WTC11 (cell line): ENCODE measurements around the gene TRIM46. TPM values are rescaled to one million over a fixed set of nuclear protein-coding genes. Genes with fewer than 3 reads are reported as not detected.
"Not testable (repeated sequence)": the region's sequence is repeated elsewhere in the genome, so short reads cannot be mapped to it uniquely, and the experiment has no call there.

Source experiments
- ATAC-seq: fragments of 200-7000 bp; cut with Tn5 transposase; 2 replicates; pipeline ENCODE4 v1.10.0; 2021; ENCODE audit warnings: mild to moderate bottlenecking, moderate library complexity
- CTCF ChIA-PET: fragments of 300-600 bp; sonication (Branson Sonifier 250); formaldehyde crosslinking; loops from one replicate; lab custom pipeline; 2021; ENCODE audit warnings: antibody characterized with exemption; lab: Charles Lee
- POLR2A ChIA-PET: fragments of 350-600 bp; sonication (Branson Sonifier 250); formaldehyde crosslinking; loops from one replicate; lab custom pipeline; 2021; ENCODE audit warnings: antibody characterized with exemption; lab: Charles Lee
- DNase-seq: peaks from one replicate; pipeline ENCODE4 v3.0.0; 2021; ENCODE audit warnings: low spot score
- H3K27ac Mint-ChIP-seq: 2 replicates; pipeline ENCODE4 v1.8.0; 2021; ENCODE audit warnings: mixed read lengths
- H3K27me3 Mint-ChIP-seq: 2 replicates; pipeline ENCODE4 v1.8.0; 2021; ENCODE audit warnings: low read depth, mild to moderate bottlenecking, moderate library complexity, mixed read lengths
- H3K36me3 Mint-ChIP-seq: 2 replicates; pipeline ENCODE4 v1.8.0; 2021; ENCODE audit warnings: mixed read lengths
- H3K4me1 Mint-ChIP-seq: 2 replicates; pipeline ENCODE4 v1.8.0; 2022; ENCODE audit warnings: mixed read lengths
- H3K4me3 Mint-ChIP-seq: 2 replicates; pipeline ENCODE4 v1.8.0; 2021; ENCODE audit warnings: mild to moderate bottlenecking, moderate library complexity, mixed read lengths
- H3K9me3 Mint-ChIP-seq: 2 replicates; pipeline ENCODE4 v1.8.0; 2021; ENCODE audit warnings: mixed read lengths
- ATF3 ChIP-seq: sonication (generic); formaldehyde crosslinking; conservative IDR thresholded peaks from 2 replicates; pipeline ENCODE4 v1.8.1; 2022; ENCODE audit warnings: mild to moderate bottlenecking, missing genetic modification reagents
- CDX4 ChIP-seq: fragments of 250-450 bp; sonication (Bioruptor Pico); IDR thresholded peaks from 2 replicates; pipeline ENCODE4 v1.9.0; 2021; ENCODE audit warnings: moderate library complexity, mild to moderate bottlenecking, inconsistent platforms, borderline replicate concordance
- CREM ChIP-seq: sonication (generic); formaldehyde crosslinking; IDR thresholded peaks from 2 replicates; pipeline ENCODE4 v1.8.1; 2022; ENCODE audit warnings: mild to moderate bottlenecking, missing genetic modification reagents, moderate library complexity
- E2F4 ChIP-seq: sonication (generic); formaldehyde crosslinking; IDR thresholded peaks from 2 replicates; pipeline ENCODE4 v1.8.1; 2022; ENCODE audit warnings: low read depth, mild to moderate bottlenecking, moderate library complexity, missing genetic modification reagents, borderline replicate concordance
- ELF4 ChIP-seq: sonication (generic); formaldehyde crosslinking; IDR thresholded peaks from 2 replicates; pipeline ENCODE4 v1.8.1; 2022; ENCODE audit warnings: low read depth, mild to moderate bottlenecking, moderate library complexity, missing genetic modification reagents
- JAZF1 ChIP-seq: fragments of 250-450 bp; sonication (Bioruptor Pico); IDR thresholded peaks from 2 replicates; pipeline ENCODE4 v1.9.0; 2021; ENCODE audit warnings: moderate library complexity, mild to moderate bottlenecking, inconsistent platforms
- KAT7 ChIP-seq: sonication (generic); formaldehyde crosslinking; IDR thresholded peaks from 2 replicates; pipeline ENCODE4 v1.8.1; 2023; ENCODE audit warnings: missing genetic modification reagents, mild to moderate bottlenecking, borderline replicate concordance
- NR1H2 ChIP-seq: sonication (generic); formaldehyde crosslinking; IDR thresholded peaks from 2 replicates; pipeline ENCODE4 v1.9.0; 2021; ENCODE audit warnings: mild to moderate bottlenecking, moderate library complexity, missing genetic modification reagents
- PRDM15 ChIP-seq: sonication (generic); formaldehyde crosslinking; IDR thresholded peaks from 2 replicates; pipeline ENCODE4 v1.8.0; 2022; ENCODE audit warnings: missing genetic modification reagents
- RORB ChIP-seq: fragments of 250-450 bp; sonication (Bioruptor Pico); IDR thresholded peaks from 2 replicates; pipeline ENCODE4 v1.9.0; 2021; ENCODE audit warnings: mild to moderate bottlenecking
- STAT6 ChIP-seq: sonication (generic); formaldehyde crosslinking; conservative IDR thresholded peaks from 2 replicates; pipeline ENCODE4 v1.8.1; 2023; ENCODE audit warnings: mild to moderate bottlenecking, low read depth, missing genetic modification reagents, moderate library complexity
- TEAD4 ChIP-seq: sonication (generic); formaldehyde crosslinking; IDR thresholded peaks from 2 replicates; pipeline ENCODE4 v1.8.0; 2022; ENCODE audit warnings: mild to moderate bottlenecking, missing genetic modification reagents
- ZNF121 ChIP-seq: sonication (generic); formaldehyde crosslinking; IDR thresholded peaks from 2 replicates; pipeline ENCODE4 v1.8.0; 2023; ENCODE audit warnings: missing genetic modification reagents
- ZNF219 ChIP-seq: sonication (generic); formaldehyde crosslinking; IDR thresholded peaks from 2 replicates; pipeline ENCODE4 v1.8.0; 2023; ENCODE audit warnings: missing genetic modification reagents, mild to moderate bottlenecking, borderline replicate concordance
- ZNF281 ChIP-seq: sonication (generic); formaldehyde crosslinking; IDR thresholded peaks from 2 replicates; pipeline ENCODE4 v1.8.0; 2023; ENCODE audit warnings: mild to moderate bottlenecking, missing genetic modification reagents
- ZNF317 ChIP-seq: sonication (generic); formaldehyde crosslinking; IDR thresholded peaks from 2 replicates; pipeline ENCODE4 v1.8.1; 2023; ENCODE audit warnings: low read depth, mild to moderate bottlenecking, moderate library complexity, missing genetic modification reagents, borderline replicate concordance
- total RNA-seq: library from RNA; stranded (reverse); gene quantifications from 3 replicates; pipeline ENCODE4 v1.2.3, GENCODE V29; 2021

The TRIM46 gene
- total RNA-seq, 1 experiment from 2014 or later = 22.1 TPM

GRCh38 chr1:155145491-155145890, 28.2 kb upstream of the TRIM46 start:
- CTCF ChIA-PET = interaction anchor here (0.5 to 5.5 kb wide), 7 partner anchors 9 to 811 kb away, joined by 3 to 43 read pairs (median 3); partner anchors contain the start of genes KRTCAP2 and SLC50A1
- Mint-ChIP-seq H3K36me3 (no peaks in the 10 kb centered on the region), H3K4me1 (peaks cover 6% of the 10 kb centered on the region; the same call in 1 of the 2 replicates), H3K27ac (no peak overlapping the region), H3K9me3 (no peaks in the 10 kb centered on the region), H3K27me3 (peaks cover 36% of the 10 kb centered on the region), H3K4me3 (no peak overlapping the region)
- POLR2A ChIA-PET = no interaction called here
- ATAC-seq (no peak), DNase-seq (no peak)
- TF ChIP-seq ZNF121 (CRISPR knock-in tag) (no peak), CREM (CRISPR knock-in tag) (no peak), STAT6 (CRISPR knock-in tag) (no peak), E2F4 (CRISPR knock-in tag) (no peak), ATF3 (no peak), ELF4 (no peak), RORB (CRISPR knock-in tag) (no peak), JAZF1 (CRISPR knock-in tag) (no peak)

- H3K9me3 Mint-ChIP-seq, POLR2A ChIA-PET, H3K27ac Mint-ChIP-seq, H3K4me1 Mint-ChIP-seq, CTCF ChIA-PET, H3K36me3 Mint-ChIP-seq, DNase-seq, H3K27me3 Mint-ChIP-seq, H3K4me3 Mint-ChIP-seq, ATAC-seq: not testable (repeated sequence)
Observed at GRCh38 chr1:155155996-155156643, 17.5 kb upstream of the TRIM46 start.

- TF ChIP-seq RORB (CRISPR knock-in tag) (no peak), NR1H2 (no peak), ZNF219 (CRISPR knock-in tag) (no peak)
- TF ChIP-seq, all 79 proteins: peak for 0
- Mint-ChIP-seq H3K4me1 (no peaks in the 10 kb centered on the region), H3K4me3 (no peak overlapping the region), H3K27ac (no peak overlapping the region), H3K36me3 (no peaks in the 10 kb centered on the region), H3K27me3 (peaks cover 9% of the 10 kb centered on the region; the same call in 1 of the 2 replicates), H3K9me3 (peaks cover 8% of the 10 kb centered on the region)
- no peak for ATAC-seq
- ChIA-PET CTCF (interaction anchor here (1.0 kb wide), 2 partner anchors 9 to 14 kb away, joined by 4 read pairs; partner anchors contain the start of gene KRTCAP2), POLR2A (no interaction called here)
- DNase-seq = no peak
Observed at GRCh38 chr1:155158991-155159390, 14.7 kb upstream of the TRIM46 start.

- TF ChIP-seq PRDM15 (no peak), ZNF281 (CRISPR knock-in tag) (no peak), TEAD4 (CRISPR knock-in tag) (no peak), KAT7 (CRISPR knock-in tag) (no peak), CDX4 (CRISPR knock-in tag) (no peak), ZNF317 (CRISPR knock-in tag) (no peak)
- TF ChIP-seq, all 79 proteins: peak for 0
- no peaks in the 10 kb centered on the region for H3K4me1 Mint-ChIP-seq
- H3K4me3 Mint-ChIP-seq = no peak overlapping the region
- H3K27ac Mint-ChIP-seq = no peak overlapping the region
- CTCF ChIA-PET = interaction anchor here (1.0 to 1.1 kb wide), 3 partner anchors 8 to 68 kb away, joined by 4 to 5 read pairs (median 4); partner anchors contain the start of gene KRTCAP2
- peaks cover 10% of the 10 kb centered on the region for H3K9me3 Mint-ChIP-seq
- no peaks in the 10 kb centered on the region for H3K36me3 Mint-ChIP-seq
- ATAC-seq = no peak
- H3K27me3 Mint-ChIP-seq = peaks cover 7% of the 10 kb centered on the region; the same call in 1 of the 2 replicates
- POLR2A ChIA-PET = no interaction called here
- DNase-seq = no peak
Observed at GRCh38 chr1:155160128-155160527, 13.5 kb upstream of the TRIM46 start.
